Stimulated activated CD4-positive, alpha-beta T cell treated with anti-CD3 and anti-CD28 coated beads, TNF-alpha, amount 100 ng/mL, for 48 hours (primary cell): Measurements from ENCODE around the gene EIF1AD.
A peak's percentile ranks its signal among the peaks of the same experiment; 100 is the strongest.
"Not testable (repeated sequence)": the region's sequence is repeated elsewhere in the genome, so short reads cannot be mapped to it uniquely, and the experiment has no call there.

Source experiments
- DNase-seq, 3 donors: peaks; one replicate each; pipeline ENCODE4 v3.0.0-alpha.2; 2020; ENCODE audit warnings: low read depth in 3 of 3

The EIF1AD gene, protein sequence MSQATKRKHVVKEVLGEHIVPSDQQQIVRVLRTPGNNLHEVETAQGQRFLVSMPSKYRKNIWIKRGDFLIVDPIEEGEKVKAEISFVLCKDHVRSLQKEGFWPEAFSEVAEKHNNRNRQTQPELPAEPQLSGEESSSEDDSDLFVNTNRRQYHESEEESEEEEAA

GRCh38 chr11:66001942-66002647 lies at the start of gene EIF1AD, which contains the start of gene BANF1:
EIF1AD (minus strand) TSS chr11:66002157; CDS start chr11:66000389, 1,768 bp downstream.
BANF1 (plus strand) TSS chr11:66002503; CDS start chr11:66003251, 748 bp downstream.
- DNase-seq: peak; percentile 83 to 93 (median 90)

DNA sequence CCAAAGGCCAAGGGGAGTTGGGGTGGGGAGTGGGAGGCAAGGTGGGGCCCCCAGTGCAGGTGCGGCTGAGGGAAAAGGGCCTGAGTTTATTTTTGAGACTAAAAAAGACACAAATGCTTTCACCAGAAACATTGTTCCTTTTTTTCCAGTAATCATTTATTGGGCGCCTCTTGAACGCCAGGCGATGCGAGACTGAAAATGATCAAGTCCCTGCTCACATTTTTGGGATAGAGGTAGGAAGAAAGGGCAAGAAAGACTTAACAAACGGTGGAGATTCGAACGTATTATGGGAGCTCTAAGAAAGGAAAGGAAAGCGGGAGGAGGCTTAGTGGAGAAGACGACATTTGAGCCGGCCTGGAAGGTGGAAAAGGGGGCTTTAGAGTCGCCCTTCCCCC lies 49.4 kb upstream of the EIF1AD start:
- DNase-seq: no peak

- no peak for DNase-seq
Measured at GRCh38 chr11:66050581-66051231, 48.7 kb upstream of the EIF1AD start.

DNA sequence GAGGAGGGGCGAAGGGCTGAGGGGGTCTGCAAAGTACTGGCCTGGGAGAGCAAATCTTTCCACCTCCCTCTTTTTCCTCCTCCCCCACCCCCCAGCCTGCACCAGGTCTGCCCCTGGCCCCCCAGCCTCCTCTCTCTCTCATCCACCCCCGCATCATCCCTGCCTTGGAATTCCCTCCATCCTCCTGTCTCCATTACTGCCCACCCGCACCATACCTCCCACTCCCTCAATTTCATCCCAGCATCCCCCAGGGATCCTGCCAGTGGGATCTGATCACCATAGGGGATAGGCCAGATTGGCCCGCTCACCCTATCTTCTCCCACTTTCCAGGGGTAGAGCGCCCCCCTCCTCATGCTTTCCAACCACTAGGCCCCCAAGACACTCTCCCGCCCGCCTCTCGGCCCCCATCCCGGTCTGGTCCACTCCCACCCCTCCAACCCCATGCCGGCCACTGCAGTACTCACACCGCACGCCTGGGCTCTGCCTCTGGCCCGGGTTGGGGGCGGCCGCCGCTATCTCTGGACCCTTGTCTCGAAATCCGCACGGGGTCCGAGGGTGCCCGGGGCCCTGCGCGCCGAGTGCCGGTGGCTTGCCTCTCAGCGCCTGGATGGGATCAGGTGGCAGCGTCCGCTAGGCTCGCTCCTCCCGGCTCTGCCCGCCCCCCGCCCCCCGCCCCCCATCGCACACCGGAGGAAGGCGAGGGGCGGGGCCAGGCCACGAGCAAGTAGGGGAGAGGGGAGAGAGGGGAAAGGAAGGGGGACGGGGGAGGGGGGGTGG lies 46.8 kb upstream of the EIF1AD start, which contains the start of gene GAL3ST3:
GAL3ST3 (minus strand) TSS at position 615 of the 777 bp plus-strand sequence. CDS start 3,746 bp downstream, outside the sequence.
- DNase-seq: no peak

- no peak for DNase-seq
Measured at GRCh38 chr11:66047541-66048365, 45.8 kb upstream of the EIF1AD start.

DNA sequence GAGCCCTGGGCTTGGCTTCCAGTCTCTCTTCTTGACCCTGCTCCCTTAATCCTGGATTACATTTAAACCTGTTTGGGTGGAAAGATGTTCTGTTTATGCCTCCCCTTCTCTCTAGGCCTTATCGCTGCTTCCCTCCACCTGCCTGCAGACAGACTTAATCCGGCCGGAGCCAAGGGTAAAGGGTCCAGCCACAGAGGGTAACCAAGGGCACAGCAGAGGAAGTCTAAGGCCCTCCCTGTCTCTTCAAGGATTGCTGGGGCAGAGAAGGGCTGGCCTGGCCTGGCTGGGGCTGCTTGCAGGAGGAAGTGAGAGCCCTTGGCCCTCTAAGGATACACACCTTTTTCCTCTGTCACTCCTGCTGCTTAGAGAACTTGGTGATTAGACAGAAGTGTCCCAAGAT lies 44.9 kb upstream of the EIF1AD start:
- no peak for DNase-seq

GRCh38 chr11:66045177-66045639 lies 43.3 kb upstream of the EIF1AD start:
- DNase-seq: peak; percentile 68 to 87 (median 72)

DNA sequence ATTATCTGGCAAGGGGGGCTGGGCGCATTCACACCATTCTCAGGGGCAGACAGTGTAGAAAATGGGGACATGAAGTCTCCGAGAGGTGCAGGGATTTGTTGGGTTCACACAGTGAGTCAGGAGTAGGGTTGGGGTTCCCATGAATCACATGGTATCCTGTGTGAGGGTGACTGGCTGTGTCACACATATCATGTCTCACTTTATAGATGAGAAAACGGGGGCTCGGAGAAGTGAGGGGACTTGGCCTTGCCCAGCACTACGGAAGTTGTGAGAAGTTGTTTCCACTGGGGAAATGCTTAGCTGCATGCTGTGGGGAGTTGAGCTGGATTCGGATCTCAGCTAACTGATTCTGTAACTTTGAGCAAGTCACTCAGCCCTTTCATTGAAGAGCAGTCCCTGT lies 42.8 kb upstream of the EIF1AD start:
- no peak for DNase-seq

DNA sequence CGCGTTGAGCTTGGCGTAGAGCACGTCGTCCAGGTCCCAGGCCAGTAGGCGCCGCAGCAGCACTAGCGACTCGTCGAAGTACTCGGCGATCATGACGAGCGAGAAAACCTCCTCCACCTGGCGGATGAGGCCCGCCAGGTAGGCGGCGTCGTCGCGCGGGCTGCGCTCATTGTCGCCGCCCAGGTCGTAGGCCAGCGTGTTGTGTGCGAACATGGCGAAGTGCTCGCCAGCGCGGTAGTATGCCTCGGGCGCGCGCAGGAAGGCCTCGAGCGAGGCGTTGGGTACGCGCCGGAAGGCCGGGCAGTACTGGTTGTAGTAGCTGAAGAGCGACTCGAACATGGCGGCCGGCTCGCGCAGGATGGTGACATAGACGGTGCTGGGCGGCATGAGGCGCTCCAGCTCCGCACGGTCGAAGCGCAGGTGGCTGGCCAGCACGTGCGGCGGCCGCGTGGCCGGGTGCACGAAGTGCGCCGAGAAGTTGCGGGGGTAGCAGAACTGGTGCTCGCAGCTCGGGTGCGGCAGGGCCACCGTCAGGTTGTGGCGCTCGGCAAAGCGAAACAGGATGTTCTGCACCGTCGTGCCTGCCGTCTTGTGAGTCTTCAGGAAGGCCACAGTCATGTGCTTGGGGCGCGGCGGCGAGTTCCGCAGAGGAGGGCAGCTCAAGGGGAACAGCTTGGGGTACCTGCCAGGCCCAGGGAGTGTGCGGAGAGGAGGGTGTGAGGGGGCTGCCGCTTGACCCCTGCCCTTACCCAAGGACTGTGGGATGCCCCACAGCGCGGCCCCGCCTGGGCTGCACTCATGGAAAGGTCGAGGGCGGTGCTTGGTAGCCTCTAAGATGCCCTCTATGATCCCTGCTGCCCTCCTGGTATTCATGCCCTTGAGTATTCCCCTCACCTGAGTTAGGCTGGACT lies 41.3 kb upstream of the EIF1AD start:
- no peak for DNase-seq

GRCh38 chr11:66042227-66042995 lies 40.5 kb upstream of the EIF1AD start:
- no peak for DNase-seq

DNA sequence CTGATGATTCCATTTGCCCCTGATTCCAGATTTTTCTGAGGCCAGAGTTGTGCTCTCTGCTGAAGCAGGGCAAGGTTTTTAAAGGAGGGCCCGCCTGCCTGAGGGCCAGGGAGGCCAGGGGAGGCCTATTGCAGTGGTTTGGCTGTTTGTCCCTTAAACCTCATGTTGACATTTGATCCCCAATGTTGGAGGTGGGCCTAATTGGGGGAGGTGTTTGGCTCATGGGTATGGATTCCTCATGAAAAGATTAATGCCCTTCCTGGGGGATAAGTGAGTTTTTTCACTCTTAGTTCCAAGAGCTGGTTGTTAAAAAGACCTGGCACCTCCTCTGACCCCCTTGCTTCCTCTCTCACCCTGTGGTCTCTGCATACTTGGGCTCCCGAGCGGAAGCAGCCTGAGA lies 37.8 kb upstream of the EIF1AD start:
- no peak for DNase-seq

DNA sequence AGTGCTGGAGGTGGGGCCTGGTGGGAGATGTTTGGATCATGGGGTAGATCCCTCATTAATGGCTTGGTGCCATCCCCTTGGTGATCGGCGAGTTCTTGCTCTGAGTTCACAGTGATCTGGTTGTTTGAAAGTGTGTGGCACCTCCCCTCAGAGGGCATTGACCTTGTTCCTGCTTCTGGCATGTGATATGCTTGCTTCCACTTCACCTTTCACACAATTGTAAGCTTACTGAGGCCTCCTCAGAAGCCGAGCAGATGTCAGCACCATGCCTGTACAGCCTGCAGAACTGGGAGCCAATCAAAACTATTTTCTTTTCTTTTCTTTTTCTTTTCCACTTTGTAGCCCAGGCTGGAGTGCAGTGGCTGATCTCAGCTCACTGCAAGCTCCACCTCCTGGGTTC lies 35.4 kb upstream of the EIF1AD start:
- no peak for DNase-seq

DNA sequence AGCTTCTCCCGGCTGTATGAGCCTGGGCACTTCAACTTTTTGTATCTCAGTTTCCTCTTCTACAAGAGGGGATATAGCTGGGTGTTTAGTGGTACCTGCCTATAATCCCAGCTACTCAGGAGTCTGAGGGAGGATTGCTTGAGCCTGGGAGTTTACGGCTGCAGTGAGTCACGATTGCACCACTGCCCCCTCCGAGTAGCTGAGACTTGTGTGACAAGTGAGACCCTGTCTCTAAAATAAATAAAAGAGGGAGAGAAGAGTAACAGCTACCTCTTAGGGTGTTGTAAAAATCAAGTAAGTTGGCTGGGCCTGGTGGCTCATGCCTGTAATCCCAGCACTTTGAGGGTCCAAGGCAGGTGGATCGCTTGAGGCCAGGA lies 34.4 kb upstream of the EIF1AD start:
- DNase-seq: no peak

GRCh38 chr11:66035653-66036333 lies 33.8 kb upstream of the EIF1AD start:
- DNase-seq: no peak

- no peak for DNase-seq
Measured at GRCh38 chr11:66032957-66033735, 31.2 kb upstream of the EIF1AD start.

DNA sequence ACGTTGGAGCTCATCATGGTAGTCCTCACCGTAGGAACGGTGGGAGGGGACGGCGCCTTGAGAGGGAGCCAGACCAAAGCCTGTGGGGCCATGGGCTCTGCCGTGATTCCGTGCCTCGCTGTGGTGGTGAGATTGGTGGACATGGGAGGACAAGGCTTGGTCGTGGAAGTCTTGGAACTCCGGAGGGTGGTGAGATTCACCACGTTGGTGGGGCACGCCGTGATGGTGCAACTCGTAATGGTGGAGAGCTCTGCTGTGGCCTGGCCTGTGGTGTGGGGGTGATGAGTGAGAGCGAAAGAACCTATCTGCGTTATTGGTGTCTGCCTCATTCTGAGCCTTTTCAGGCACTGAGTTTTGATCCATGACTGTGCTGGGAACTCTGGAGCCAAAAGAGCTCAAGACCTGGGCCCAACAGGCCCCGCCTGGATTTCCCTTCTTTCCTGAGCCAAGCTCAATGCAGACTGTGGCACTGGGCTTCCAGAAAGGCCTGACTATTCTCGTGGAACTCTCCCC lies 24.1 kb upstream of the EIF1AD start, which contains the start of gene CATSPER1:
CATSPER1 (minus strand) TSS at position 463 of the 513 bp plus-strand sequence; CDS start at position 363, 100 bp downstream.
- DNase-seq: no peak

GRCh38 chr11:66023186-66023440 lies 21.2 kb upstream of the EIF1AD start:
- DNase-seq: not testable (repeated sequence)
